ENCODE data around the gene PTPRG.

PTPRG gene

DNA sequence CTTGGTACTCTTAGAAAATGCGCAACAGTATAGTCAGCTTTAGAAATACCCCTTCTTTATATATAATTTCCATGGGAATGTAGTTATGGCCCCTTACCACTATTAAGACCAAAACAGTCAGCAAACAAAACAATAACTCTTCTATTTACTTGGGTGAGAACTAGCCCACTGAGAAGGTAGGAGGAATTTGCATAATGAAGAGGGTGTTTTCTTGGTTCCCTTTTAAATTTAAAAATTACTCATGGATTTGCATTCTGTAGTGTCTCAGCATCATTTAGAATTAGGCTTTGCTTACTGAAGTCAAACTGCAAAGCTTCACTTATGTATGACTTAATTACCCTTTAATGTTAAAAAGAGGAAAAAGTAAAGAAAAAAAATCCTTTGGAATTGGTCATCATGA lies 350.8 kb downstream of the PTPRG start:
- DNase-seq: no peak

DNA sequence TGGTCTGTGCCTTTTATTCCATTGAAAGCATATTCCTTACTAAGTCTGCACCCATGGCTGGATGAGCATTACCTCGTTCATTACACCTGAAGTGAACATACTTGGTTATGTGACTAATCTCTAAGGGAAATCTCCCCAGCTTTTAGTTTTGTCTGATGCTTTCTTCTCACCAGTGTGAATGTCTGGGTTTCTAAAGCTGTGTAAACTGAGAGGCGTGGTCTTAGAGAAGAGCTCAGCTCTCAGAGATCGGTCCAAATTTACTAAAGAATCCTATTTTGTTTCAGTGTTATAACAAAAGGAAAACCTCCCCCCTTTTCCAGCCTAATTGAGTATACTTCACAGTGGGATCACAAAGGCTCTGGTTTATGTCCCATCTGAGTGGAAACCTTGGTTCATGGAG lies 352.3 kb downstream of the PTPRG start:
- DNase-seq: no peak

DNA sequence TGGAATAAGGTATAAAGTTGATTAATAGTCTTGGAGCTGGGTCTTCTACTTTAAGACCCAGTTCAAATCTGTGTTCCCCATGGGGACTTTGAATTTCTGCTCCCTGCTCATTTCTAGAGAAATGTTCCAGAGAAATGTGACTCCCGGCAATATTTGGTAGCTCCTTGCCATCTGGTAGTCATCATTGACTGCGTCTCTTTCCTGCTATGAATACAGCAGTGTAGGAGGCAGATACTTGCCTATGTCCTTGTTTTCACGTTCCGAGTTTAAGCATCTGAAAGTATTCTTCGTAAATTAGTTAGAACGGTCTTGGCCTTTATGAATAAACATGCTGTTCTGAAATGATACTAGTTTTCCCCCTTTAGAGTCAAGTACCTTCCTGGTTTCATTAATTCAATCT lies 352.9 kb downstream of the PTPRG start:
- DNase-seq: no peak

DNA sequence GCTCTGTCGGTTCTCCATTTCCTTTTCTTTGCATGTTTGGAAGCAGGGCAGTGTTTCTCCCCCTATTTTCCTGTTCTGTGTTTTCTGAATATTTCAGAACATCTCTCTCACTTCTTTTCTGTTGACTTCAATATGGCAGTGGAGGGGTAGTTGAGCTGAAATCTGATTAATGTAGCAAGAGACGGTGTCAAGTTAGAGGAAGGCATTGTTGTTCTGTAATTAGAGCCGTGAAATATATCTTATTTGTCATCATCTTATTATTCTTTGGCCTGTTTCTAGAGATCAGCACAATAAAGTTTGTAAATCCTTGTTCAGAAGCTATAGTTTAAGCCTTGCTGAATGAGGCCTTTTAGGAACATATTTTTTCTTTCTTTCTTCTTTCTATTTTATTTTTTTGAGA lies 353.9 kb downstream of the PTPRG start:
- DNase-seq: no peak

DNA sequence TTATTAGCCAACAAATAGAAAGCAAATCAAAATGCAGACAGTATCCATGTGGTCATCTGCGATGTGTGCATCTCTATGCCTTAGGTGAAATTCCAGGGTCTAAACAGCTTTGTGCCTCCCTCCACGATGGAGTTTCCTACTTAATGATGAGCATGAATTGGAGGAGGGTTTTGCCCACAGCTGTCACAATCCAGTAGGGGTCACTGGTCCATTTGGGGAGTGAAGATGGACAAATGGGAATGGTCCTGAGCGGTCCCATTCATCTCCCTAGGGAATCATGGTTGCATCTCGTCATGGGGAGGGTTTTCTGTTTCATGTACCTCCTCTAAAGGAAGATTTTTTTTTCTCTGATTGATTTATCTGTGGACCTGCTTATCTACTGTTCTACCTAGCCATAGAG lies 358.0 kb downstream of the PTPRG start:
- no peak for DNase-seq

DNA sequence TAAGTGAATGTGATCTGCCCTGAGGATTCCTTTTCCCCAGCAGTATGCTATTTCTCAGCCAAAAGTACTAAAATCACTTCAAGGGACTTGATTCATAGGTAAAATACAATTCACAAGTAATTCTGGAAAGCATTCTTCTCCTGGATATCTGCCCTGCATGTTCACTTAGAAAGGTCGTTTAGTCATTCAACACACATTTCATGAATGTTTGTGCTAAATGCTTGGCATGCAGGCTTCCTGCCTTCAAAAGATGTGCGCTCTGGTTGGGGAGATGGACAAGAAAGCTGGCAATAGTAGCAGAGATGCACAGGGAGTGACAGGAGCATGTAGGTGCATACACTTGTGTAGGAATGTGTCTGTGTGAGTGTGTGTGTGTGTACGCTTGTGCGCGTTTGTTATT lies 360.7 kb downstream of the PTPRG start:
- no peak for DNase-seq

DNA sequence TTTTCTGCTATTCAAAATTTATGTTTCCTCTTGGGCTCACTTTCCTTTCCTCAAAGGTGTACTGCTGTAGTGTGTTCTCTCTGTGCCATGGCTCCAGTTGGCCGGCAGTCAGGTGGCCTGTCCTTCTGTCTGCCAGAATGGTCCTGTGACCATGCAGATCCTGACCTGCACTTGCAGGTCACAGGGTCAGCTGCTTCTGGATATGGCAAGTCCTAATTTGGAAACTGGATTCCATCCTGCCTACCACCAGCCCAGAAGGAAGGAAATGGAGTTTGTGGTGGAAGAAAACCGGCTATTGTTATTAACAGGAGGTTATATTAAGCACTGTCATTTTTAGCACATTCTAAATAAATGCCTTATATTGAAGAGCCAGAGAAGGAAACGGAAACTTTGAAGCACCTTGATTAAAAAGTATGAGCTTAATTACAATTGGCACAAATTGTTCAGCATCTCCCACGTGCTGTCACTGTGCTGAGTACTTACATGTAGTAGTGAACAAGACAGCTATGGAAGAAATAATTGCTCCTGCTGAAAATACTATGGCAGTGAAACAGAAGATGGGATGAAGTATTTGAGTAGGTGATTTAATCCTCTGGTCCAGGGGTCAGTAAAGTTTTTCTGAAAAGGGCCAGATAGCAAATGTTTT lies 362.8 kb downstream of the PTPRG start:
- no peak for DNase-seq

DNA sequence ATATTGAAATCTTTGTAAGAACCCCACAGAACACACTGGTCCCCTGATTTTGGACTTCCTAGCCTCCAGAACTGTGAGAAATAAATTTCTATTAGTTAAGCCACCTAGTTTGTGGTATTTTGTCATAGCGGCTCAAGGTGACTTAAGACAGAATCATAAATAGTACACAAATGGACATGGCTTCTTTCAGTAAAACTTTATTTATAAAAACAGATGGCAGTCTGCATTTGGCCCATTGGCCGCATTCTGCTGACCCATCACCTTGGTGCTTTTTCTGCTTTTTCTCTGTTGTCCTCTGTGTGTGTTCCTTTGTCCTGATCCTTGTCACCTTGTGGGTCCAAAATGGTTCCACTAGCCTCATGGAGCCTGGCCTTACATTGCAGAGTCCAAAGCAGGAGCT lies 363.6 kb downstream of the PTPRG start:
- DNase-seq: no peak

DNA sequence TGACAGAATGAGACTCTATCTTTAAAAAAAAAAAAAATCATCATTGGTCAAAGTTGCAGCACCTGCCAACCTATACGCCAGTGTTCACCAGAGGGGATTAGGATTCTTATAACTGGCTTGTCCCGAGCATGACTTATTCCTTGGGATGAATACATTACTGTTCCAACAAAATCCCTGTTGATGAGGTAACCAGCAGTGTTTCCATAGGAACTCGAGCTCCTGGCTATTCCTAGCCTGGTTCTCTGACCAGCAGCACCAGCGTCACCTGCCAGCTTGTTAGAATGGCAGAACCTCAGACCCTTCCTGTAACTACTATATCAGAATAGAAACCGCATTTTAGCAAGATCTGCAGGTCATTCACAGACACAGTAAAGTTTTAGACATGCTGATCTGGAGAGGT lies 364.4 kb downstream of the PTPRG start:
- DNase-seq: no peak

DNA sequence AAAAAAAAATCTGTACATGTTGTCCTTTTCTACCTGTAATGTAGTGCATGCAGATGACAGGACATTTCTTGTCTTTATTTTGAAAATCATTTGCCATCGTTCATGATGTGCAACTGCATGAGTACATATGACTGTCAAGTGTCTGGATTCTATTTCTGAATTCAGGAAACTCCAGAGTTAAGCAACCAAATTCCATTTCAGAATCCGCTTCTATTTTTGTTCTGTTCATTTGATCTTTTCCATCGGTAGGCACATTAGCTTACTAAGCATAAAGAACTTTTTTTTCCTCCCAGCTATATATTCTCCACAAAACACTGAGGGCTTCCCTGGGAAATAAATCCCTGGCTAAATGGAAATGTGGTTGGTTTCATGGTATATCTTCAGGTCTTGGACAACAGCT lies 365.6 kb downstream of the PTPRG start:
- DNase-seq: no peak

DNA sequence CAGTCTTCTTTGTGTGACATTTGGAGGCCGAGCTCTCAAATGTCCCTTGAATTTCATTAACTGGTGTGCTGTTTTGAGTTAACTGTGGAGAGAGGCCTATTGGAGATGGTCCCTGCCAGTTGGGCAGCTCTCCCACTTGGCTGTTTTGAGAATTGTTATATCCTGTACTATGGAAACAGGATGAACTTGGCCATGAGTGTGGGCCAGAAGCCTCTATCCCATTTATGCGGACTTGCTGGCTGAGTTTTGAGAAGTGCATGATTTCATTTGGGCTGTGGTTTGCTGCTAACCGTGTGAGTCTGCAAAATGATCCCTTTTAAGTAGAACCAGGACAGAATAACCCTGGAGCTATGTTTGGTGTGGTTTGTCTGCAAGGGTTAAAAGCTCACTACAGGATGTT lies 366.0 kb downstream of the PTPRG start:
- no peak for DNase-seq

DNA sequence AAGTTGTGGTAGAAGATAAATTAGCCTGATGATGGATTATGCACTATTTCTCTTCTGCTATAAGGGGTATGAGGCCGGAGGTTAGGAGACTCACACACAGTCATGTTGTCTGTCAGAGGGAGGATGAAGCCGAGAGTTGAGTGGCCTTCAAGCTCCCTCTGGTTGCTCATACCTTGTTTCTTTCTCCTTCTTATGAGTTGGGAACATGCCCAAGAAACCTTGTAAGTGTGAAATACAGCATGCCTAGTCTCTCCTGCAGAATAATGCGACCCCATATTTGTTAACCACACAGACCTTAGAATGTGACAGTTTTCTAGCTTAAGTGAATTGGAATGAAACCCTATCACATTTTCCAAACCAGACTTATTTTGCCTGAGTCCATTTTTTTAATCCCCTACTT lies 366.7 kb downstream of the PTPRG start:
- no peak for DNase-seq

DNA sequence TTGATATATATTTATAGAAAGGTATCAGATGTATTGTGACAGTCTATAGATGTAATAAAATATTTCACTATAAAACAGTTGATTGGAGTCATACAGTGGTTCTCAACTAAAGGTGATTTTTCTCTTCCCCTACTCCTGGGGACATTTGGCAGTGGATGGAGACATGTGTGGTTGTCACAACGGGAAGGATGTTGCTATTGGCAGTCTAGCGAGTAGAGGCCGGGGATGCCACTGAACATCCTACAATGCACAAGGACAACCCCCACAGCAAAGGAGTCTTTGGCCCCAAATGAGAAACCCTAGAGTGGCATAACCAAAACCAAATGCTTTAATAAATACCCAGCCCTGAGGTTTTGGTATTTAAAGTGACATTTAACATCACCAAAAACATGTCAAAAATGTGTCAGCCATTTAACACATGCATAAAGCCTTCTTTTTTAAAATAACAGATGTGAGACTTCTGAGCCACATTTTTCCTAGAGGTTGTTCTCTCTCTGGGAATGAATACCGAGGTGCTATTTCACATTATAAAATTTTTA lies 367.5 kb downstream of the PTPRG start:
- no peak for DNase-seq

DNA sequence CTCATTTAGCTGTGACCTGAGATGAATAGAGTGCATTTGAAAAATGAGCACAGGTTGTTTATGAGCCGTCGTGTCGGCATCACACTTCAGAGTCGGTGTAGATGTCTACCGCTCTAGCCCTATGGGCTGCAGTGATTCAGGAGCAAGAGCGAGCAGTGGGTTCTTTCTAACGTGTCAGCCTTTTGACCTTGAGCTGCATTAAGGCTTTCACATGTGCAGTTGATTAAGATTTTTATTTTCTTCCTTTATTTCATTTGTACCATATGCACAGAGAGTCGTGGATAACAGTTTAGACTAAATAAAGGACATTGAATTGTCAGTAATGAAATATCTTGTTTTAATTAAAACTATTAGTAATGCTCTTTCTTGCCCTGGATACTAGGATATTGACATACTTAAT lies 368.2 kb downstream of the PTPRG start:
- DNase-seq: no peak

DNA sequence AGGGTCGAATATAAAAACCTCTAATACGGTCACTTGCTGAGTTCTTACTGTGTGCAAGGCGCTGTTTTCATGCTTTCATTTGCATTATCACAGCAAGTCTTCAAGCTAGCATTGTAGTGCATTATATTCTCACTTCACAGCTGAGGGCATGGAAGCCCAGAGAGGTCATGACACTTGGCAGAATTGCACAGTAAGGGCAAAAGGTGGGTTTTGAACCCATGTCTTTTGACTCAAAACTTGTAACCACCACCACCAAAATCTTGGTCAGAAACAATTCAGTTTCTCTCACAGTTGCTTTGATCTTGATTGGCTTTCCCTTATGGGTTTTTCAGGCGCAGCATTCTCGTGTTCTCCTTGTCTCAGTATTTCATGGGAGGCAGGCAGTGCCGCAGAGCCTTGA lies 371.1 kb downstream of the PTPRG start:
- no peak for DNase-seq

DNA sequence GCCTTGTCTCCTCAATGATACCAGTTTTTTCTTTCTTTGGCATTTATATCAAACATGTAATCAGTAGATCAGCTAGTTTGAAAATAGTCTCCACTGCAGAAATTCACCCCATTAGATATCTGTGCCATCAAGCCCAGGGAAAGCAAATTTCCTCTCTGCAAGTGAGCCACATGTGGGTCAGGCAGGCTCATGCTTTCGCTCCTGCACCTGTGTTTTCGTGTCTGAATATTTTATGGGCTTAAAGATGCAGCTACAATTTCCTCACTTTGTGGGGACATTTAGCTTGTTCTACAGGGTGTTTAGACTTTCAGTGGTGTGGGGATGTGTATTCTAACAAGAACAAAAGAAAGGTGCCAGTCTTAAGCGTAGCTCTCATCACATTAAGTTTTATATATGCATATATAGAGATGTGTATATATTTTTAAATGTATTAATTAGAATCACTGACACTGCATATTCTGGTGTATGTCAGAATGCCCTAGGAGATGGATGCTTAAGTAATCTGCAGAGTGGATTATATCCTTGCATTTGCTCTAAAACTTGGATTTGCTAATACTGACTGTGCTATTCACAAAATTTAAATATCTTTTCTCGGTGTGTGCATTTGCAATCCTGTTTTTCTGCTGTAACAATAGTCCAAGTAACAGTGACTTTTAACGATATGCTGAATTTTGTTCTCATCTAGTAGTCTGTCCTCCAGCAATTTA lies 372.6 kb downstream of the PTPRG start:
- DNase-seq: no peak

DNA sequence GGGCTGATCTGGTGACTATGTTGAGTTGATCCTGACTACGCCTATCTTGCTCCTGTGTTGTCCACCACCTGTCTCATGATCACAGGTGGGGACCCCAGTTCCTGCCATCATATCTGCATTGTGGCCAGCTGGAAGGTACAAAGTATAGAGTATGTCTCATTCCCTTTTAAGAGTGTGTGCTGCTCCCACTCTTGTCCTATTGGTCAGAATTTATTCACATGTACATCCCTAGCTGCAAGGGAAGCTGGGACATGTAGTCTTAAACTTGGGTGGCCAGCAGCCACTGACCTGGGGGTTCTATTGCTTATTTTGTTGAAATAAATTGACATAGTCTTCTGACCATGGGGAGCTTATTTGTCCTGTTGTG lies 373.1 kb downstream of the PTPRG start:
- DNase-seq: no peak

DNA sequence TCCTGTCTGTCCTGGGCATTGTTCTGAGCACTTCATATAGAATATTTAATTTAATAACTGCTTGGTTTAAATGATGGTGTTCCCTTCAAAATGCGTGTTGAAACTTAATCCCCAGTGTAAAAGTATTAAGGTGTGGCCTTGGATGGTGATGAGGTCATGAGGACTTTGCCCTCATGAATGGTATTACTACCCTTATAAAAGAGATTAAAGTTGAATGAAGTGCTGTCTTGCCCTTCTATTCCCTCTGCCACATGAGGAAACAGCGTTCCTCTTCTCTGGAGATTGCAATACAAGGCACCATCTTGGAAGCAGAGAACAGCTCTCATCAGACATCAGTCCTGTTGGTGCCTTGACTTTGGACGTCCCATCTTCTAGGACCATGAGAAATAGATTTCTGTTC lies 374.4 kb downstream of the PTPRG start:
- no peak for DNase-seq

DNA sequence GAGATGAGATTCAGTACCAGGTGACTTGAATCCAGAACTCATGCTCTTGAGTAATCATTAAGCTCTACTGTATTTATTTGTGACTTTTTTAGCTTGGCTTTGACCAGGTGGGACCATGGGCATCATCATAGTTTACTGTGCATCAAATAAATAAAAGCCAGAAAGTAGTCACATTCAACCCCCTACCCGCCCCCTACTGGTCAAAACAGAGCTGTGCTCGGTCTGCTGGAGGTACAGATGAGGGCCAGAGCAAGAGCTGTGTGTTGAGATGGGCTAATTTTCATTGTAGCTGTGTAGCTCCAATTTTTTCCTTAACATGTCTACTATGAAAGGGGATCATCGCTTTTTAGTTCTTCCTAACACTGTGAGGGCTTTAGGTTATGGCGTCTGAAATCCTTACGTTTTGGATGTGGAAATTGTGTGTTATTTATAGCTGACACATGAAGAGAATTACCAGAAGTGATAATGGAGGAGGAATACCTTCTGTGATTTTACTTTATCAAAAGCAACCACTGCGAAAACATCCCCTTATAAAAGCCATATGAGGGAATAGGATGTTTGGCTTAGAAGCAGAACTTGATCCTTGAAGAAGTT lies 375.1 kb downstream of the PTPRG start:
- DNase-seq: no peak

DNA sequence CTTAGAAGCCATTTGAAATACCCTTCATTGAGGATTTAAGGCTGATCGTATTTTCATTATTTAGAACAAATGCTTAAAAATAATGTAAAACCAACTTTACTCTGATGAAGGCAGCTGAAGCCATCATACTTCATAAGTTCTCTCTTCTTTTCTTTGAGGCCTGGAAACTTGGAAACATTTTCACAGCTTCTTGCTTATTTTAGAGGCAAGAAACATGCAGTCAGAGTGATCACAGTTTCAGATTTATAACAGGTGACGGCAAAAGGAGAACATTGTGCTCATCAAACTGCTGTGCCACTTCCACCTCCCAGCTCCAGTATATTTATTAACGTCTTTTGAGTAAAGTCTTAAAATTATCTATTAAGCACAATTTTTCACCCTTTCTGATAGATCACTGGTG lies 376.1 kb downstream of the PTPRG start:
- DNase-seq: no peak

DNA sequence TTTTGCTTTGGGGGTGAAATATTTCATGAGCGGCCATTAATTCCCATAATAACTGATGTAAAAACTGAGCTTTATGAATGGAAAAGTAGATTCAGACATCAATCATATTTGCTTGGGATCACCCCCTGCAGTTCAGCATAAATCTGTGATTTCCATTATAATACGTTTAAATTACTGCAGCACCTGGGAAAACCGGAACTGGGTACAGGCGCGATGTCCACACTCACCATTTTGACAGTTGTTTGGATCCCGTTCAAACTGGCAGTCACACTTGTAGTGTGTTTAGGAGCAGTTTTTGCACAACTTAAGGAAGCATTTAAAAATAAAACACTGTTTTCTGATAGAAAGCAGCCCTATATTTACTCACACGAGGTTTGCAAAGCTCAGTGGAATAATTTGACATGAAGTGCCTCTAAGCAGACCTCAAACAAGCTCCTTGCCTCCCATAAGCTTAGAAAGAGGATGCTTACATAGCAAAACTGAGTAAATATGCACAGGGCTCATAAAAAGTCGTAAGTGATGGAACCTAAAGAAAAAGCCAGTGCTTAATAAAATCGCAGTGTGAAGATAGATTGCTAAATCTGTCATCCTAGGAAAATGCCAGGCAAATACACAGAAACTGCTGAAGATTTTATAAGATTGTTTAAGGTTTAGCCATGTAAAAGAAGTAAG lies 377.6 kb downstream of the PTPRG start:
- DNase-seq: no peak

DNA sequence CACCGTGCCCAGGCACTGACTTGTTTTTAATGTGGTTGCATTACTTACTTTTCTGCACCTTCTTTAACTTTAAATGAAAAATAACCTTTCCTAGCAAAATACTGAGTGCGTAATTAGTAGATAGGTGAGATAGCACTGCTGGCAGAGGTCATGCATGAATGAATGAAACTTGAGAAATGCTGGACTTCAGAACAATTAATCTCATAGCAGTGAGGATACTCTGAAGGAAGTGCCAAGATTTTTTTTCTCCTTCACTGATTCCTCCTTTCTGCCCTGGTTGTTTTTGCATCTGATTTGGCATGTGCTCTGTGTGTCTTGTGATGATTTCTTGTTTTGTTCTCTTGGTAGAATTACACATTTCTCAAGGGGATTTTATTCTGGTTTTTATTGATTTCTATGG lies 378.9 kb downstream of the PTPRG start:
- DNase-seq: no peak

DNA sequence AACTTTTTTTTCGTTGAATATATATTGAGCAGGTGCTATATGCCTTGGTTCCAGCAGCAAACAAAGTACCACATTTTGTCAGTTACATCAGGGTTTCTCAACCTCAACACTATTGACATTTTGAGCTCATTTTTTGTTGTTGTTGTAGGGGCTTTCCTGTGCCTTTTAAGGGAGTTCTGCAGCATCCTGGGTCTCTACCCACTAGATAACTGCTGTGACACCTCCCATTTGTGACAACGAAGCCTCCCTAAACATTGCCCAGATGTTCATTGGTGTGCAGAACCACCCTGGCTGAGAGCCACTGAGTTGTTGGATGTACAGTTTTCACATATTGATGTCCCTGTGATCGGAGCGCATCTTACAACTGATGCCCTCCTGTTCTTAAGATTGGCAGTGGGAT lies 382.6 kb downstream of the PTPRG start:
- DNase-seq: no peak

DNA sequence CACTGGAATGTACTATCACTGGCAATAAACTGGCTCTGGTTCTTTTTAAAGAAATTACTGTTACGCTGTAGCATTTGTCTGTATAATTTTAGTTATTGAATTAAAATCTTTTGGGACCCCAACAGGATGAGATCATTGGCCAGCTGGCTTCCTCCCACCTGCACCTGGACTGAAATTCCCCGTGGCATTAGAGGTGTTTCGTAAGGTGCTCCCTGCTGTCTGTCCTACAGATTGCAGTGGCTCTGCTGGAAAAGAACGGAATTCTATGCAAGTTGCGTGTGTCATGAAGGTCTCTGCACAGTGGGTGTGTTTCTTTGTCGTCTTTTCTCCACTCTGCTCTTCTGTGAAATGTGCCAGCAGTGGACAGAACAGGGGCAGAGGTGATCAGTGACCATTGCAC lies 383.4 kb downstream of the PTPRG start:
- DNase-seq: no peak
